Measurements from ENCODE around the gene RAB5IF.

- TF ChIP-seq ATF3 (IDR thresholded peaks at IDR 0.05; ENCODE audit: insufficient read depth, low read depth, low read length) (no peak), CTCF (IDR thresholded peaks at IDR 0.05; ENCODE audit: control extremely low read depth in 1 of 3, insufficient read depth in 1 of 3, low read depth in 1 of 3, low read length in 3 of 3) (no peak), RAD21 (IDR thresholded peaks at IDR 0.05 in 1 of 2, conservative IDR thresholded peaks at IDR 0.05 in 1 of 2; ENCODE audit: low read depth in 2 of 2, low read length in 2 of 2) (no peak), SRF (IDR thresholded peaks at IDR 0.05; ENCODE audit: low read depth, low read length) (no peak), JUND (IDR thresholded peaks at IDR 0.05; ENCODE audit: low read length) (no peak), SP1 (IDR thresholded peaks at IDR 0.05; ENCODE audit: low read depth, low read length) (no peak), SIN3A (conservative IDR thresholded peaks at IDR 0.05 in 1 of 2, IDR thresholded peaks at IDR 0.05 in 1 of 2; ENCODE audit: low read depth in 1 of 2, low read length in 2 of 2) (no peak), POLR2A (IDR thresholded peaks at IDR 0.05; ENCODE audit: control extremely low read depth in 1 of 2, low read depth in 2 of 2, low read length in 2 of 2) (no peak), RFX5 (IDR thresholded peaks at IDR 0.05; ENCODE audit: borderline replicate concordance, low read depth, low read length) (no peak)
Observed at GRCh38 chr20:36658300-36658699, 52.7 kb downstream of the RAB5IF start.
